ENCODE measurements around the gene CHM. TPM values are rescaled to one million over a fixed set of nuclear protein-coding genes. Genes with fewer than 3 reads are reported as not detected.

CHM gene
- total RNA-seq, 3 donors from 2014 or later: 12.2 to 16.7 (median 14.6) TPM

DNA sequence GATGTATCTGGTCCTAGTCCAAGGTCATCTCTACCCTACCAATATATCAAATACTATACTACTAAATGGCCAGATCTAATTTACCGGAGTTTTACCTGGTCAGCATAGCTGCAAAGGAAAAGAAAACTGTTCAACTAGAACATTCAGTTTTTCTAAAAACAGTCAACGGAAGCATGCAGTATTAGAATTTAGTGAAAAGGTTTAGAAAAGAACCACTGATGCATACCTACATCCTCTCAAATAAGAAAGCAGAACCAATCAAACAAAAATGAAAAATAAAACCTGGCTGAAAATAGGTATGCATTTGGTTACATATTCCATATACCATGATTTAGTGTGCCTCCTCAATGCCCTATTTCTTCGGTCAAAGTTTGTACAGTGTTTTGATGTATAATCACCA lies 140.0 kb downstream of the CHM start:
- no peaks in the 10 kb centered on the region for H3K4me1 Mint-ChIP-seq (ENCODE audit: low read depth)

DNA sequence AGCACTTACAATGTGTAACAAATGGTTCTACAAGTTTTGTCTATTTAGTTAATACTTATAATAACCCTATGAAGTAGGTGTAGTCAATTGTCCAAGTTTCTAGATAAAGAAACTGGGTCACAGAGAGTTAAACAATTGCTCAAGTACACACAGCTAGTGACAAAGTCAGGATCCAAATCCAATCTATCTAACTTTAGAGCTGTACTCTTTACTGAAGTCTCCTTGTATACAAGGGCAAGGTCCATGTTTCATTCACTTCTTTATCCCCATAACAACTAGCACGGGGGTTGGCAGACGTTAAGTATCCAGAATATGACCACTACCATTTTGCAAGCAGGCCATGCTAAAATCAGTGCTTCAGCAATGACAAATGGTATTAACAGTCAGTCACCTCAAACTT lies 141.0 kb downstream of the CHM start:
- H3K4me1 Mint-ChIP-seq (ENCODE audit: low read depth): no peaks in the 10 kb centered on the region
- H3K4me3 Mint-ChIP-seq: no peak overlapping the region
- peaks cover 2% of the 10 kb centered on the region for H3K36me3 Mint-ChIP-seq (ENCODE audit: insufficient read depth)
- DNase-seq (no peak), ATAC-seq (no peak)
- H3K9me3 Mint-ChIP-seq: no peaks in the 10 kb centered on the region
- no peaks in the 10 kb centered on the region for H3K27me3 Mint-ChIP-seq (ENCODE audit: low read depth)

More for the DNA sequence above, 140.0 kb downstream of the CHM start:
- no peak for ATAC-seq
- DNase-seq: no peak
- Mint-ChIP-seq H3K36me3 (ENCODE audit: insufficient read depth) (peaks cover 2% of the 10 kb centered on the region), H3K4me3 (no peak overlapping the region), H3K9me3 (no peaks in the 10 kb centered on the region), H3K27me3 (ENCODE audit: low read depth) (no peaks in the 10 kb centered on the region)

DNA sequence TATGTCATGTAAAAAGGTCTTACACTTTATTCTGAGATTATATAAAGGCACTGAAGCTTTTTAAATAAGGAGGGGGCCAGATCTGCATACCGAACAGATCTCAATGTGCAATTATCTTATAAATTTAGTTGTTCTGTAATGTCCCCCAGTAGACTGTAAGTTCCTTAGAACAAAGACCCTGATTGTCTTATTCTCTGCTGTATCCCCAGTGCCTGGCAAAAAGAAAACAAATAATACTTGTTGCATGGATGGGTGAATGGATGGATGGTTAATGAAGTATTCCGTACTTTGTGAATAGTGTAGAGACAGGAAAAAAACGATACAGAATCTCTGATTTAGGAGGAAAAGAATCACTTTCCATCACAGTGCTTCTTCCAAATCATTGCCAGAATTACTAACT lies 141.5 kb downstream of the CHM start:
- Mint-ChIP-seq H3K4me3 (no peak overlapping the region), H3K4me1 (ENCODE audit: low read depth) (no peaks in the 10 kb centered on the region), H3K9me3 (no peaks in the 10 kb centered on the region), H3K27me3 (ENCODE audit: low read depth) (no peaks in the 10 kb centered on the region), H3K36me3 (ENCODE audit: insufficient read depth) (peaks cover 2% of the 10 kb centered on the region)
- ATAC-seq (no peak), DNase-seq (no peak)

DNA sequence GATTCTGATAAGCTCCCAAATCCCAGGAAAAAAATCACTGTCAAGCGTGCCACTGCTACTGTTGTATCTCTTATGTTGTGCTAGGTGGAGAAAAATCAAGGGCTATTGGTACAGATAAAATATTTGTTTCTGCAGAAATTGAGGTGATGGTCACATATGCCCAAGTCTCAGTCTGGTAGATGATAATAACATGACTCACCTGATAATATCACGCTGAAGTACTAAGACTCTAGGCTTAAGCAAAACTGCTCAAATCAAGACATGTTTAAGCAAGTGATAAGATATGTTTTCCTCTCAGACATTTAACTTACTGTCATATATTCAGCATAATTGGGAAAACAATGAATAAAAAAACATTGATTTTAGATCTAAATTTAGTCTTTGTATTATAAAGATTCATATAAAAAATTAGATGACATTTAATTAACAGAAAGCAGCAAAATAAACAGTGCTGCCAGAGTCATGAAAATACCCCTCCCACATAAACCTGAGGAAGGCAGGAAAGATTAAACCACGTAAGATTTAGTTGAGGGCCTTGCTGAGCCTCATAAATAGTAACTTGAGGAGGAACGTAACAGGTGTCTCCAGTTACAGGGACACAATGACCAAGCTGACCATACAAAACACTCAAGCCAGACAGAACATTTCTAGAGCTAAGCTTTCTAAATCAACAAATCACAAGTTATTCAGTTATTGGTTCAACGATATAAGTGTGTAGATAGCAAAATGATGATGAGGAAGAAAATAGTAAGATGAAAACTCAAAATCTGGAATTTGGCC lies 143.5 kb downstream of the CHM start:
- H3K27me3 Mint-ChIP-seq (ENCODE audit: low read depth): no peaks in the 10 kb centered on the region
- H3K4me3 Mint-ChIP-seq: no peak overlapping the region
- DNase-seq: no peak
- ATAC-seq: no peak
- no peaks in the 10 kb centered on the region for H3K9me3 Mint-ChIP-seq
- H3K4me1 Mint-ChIP-seq (ENCODE audit: low read depth): no peaks in the 10 kb centered on the region
- H3K36me3 Mint-ChIP-seq (ENCODE audit: insufficient read depth): peaks cover 2% of the 10 kb centered on the region

DNA sequence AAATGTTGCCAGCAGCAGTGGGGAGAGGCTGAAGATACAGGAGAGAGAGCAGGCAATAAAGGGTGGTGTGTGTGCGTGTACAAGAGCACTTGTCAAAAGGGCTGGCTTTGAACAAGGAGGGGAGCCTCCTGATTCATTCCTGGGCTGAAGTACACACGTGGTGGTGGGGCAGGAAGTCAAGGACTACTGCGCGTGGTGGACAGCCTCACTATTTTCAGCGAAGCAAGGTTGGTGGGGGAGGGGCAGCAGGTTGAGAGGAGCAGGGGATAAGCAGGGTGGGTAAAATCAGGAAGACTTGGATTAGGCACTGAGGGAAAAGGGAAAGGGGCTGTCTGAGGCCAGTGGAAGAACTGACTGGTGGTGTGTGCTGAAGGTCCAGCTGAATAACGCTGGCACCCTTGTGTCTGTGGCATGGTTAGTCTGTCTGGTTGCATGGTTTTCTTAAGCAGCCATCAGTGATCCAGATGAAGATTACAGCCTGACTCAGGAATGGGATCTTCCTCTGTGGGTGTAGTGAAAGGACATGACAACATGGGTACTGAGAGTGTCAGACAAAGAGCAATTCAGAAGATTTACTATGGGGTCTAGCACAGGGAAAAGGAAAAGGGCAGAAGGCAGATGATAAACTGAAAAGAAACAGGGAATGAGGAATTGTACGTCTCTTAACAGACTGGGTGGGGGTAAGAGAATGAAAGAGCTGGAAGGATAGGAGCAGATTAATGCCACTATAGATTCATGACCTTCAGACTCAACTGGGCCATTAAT lies 149.8 kb downstream of the CHM start:
- H3K9me3 Mint-ChIP-seq: no peaks in the 10 kb centered on the region
- H3K36me3 Mint-ChIP-seq (ENCODE audit: insufficient read depth): peaks cover 18% of the 10 kb centered on the region
- H3K27me3 Mint-ChIP-seq (ENCODE audit: low read depth): no peaks in the 10 kb centered on the region
- no peaks in the 10 kb centered on the region for H3K4me1 Mint-ChIP-seq (ENCODE audit: low read depth)
- no peak overlapping the region for H3K4me3 Mint-ChIP-seq
- DNase-seq (no peak), ATAC-seq (no peak)

DNA sequence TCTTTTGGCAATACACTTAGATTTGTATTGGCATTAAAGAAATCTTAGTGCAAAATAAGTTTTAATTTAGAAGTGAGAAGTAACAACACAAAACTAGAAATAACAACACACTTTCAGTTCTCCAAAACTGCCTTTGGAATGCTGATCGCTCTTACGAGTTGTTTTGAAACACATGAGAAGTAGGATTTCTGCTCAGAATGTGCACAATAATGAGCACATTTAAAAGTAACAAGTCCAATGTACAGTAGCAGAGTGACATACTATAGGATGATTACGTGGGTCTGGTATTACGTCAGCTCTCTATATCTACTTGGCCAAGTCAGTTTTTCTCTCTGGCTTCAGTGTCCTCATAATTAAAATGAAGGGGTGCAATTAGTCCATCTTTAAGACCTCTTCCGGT lies 164.8 kb downstream of the CHM start:
- ATAC-seq: no peak
- Mint-ChIP-seq H3K36me3 (ENCODE audit: insufficient read depth) (peaks cover 2% of the 10 kb centered on the region), H3K4me3 (no peak overlapping the region), H3K4me1 (ENCODE audit: low read depth) (no peaks in the 10 kb centered on the region), H3K9me3 (no peaks in the 10 kb centered on the region), H3K27me3 (ENCODE audit: low read depth) (no peaks in the 10 kb centered on the region)
- no peak for DNase-seq

DNA sequence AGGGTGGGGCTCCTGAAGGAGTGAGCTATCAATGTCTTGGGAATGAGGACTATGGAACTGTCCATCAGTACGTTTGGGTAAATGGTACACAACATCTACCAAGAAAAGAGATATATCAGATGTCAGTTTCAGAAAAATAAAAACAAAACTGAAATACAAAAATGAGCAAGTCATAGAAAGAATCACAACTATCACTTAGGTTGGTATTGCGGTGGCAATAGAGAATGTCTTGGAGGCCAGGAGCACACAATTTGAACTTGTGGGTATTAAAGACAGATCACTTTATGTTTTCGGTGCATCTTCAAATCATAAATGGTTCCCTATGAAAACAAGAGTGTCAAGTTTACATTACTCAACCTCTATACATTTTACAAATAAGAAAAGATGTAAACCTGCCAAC lies 176.8 kb downstream of the CHM start:
- no peak for ATAC-seq
- H3K9me3 Mint-ChIP-seq: peaks cover 11% of the 10 kb centered on the region
- peaks cover 37% of the 10 kb centered on the region for H3K36me3 Mint-ChIP-seq (ENCODE audit: insufficient read depth)
- H3K4me3 Mint-ChIP-seq: no peak overlapping the region
- H3K27me3 Mint-ChIP-seq (ENCODE audit: low read depth): no peaks in the 10 kb centered on the region
- no peak for DNase-seq
- no peaks in the 10 kb centered on the region for H3K4me1 Mint-ChIP-seq (ENCODE audit: low read depth)

DNA sequence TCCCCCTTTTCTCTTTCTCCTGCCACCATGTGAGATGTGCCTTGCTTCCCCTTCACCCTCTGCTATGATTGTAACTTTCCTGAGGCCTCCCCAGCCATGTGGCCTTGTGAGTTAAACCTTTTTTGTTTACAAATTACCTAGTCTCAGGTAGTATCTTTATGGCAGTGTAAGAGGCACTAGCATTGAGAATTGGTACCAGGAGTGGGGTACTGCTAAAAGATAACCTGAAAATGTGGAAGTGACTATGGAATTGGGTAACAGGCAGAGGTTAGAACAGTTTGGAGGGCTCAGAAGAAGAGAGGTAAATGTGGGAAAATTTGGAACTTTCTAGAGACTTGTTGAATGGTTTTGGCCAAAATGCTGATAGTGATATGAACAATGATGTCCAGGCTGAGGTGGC lies 182.0 kb downstream of the CHM start:
- Mint-ChIP-seq H3K4me3 (no peak overlapping the region), H3K4me1 (ENCODE audit: low read depth) (no peaks in the 10 kb centered on the region), H3K9me3 (peaks cover 11% of the 10 kb centered on the region), H3K36me3 (ENCODE audit: insufficient read depth) (peaks cover 45% of the 10 kb centered on the region), H3K27me3 (ENCODE audit: low read depth) (no peaks in the 10 kb centered on the region)
- ATAC-seq (no peak), DNase-seq (no peak)

DNA sequence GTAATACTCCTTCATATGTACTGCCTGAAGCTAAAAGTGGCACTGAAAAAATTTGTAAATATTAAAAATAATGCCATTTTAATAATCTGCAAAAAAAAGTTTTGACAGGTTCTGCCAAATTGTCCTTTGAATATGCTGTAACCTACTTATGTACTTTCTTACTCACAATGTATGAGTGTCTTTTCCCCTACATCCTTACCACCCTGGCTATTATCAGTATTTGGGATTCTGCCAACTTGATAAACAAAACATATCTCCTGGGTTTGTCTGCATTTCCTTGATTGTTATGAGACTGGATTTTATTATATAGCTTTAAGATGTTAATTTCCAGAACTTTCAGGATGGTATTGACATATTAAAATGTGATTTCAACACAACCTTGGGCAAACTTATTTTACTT lies 187.9 kb downstream of the CHM start:
- Mint-ChIP-seq H3K4me3 (no peak overlapping the region), H3K4me1 (ENCODE audit: low read depth) (no peaks in the 10 kb centered on the region), H3K36me3 (ENCODE audit: insufficient read depth) (peaks cover 7% of the 10 kb centered on the region), H3K9me3 (no peaks in the 10 kb centered on the region), H3K27me3 (ENCODE audit: low read depth) (no peaks in the 10 kb centered on the region)
- DNase-seq (no peak), ATAC-seq (no peak)

DNA sequence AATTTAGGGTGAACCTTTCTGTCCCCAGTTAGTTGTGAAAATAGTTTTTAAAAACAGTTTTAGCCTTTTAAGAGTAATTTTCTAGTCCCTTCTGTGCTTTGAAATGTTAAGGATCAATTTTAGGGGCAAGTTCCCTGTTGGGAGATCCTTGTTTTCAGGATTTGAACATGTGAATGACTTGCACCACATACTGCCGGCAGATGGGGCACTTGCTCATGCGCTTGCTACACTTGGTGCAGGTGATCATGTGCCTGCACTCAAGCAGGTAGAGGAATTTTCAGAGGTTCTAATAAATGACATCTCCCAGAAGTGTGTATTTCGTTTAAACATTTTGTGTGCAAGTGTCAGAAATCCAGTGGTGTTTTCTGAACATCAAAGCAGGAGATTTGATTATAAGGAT lies 195.9 kb downstream of the CHM start:
- ATAC-seq (no peak), DNase-seq (no peak)
- Mint-ChIP-seq H3K9me3 (no peaks in the 10 kb centered on the region), H3K4me3 (no peak overlapping the region), H3K36me3 (ENCODE audit: insufficient read depth) (no peaks in the 10 kb centered on the region), H3K4me1 (ENCODE audit: low read depth) (no peaks in the 10 kb centered on the region), H3K27me3 (ENCODE audit: low read depth) (no peaks in the 10 kb centered on the region)

DNA sequence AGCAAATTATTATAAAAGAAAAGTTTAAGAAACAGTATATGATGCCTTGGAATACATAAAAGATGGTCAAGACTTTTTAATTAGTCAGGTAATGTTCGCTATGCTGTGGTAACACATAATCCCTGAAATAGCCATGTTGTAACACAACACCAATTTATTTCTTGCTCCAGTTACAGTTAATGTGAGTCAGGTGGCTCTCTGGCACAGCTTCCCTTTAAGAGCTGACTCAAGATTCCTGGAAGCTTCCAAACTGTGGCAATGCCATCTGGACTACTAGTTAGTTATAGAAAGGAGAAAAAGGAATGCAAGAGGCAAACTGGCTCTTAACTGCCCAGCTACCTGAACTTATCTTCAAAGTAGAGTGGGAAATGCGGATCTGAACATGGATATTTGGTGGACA lies 210.5 kb downstream of the CHM start:
- peaks cover 7% of the 10 kb centered on the region for H3K9me3 Mint-ChIP-seq
- H3K4me3 Mint-ChIP-seq: no peak overlapping the region
- ATAC-seq: no peak
- DNase-seq: no peak
- no peaks in the 10 kb centered on the region for H3K36me3 Mint-ChIP-seq (ENCODE audit: insufficient read depth)
- no peaks in the 10 kb centered on the region for H3K4me1 Mint-ChIP-seq (ENCODE audit: low read depth)
- peaks cover 2% of the 10 kb centered on the region for H3K27me3 Mint-ChIP-seq (ENCODE audit: low read depth)

DNA sequence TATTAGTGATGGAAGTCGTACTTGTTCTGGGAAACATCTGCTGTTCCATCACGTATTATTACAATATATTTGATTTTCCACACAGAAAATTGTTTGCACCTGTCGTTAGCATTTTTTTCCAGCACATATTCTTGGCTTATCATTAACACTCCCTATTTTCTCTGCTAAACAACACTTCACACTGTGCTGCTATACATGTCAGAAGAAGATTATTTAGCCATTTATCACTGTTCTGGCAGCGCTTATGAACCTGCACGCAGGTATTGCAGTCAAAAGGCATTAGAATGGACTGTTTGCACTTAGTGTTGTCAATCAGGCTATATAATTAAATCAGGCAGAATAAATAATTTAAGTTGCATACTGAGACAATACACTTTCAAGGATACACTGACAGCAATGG lies 218.6 kb downstream of the CHM start:
- H3K27me3 Mint-ChIP-seq (ENCODE audit: low read depth): no peaks in the 10 kb centered on the region
- H3K4me1 Mint-ChIP-seq (ENCODE audit: low read depth): no peaks in the 10 kb centered on the region
- H3K4me3 Mint-ChIP-seq: no peak overlapping the region
- no peak for ATAC-seq
- no peak for DNase-seq
- H3K36me3 Mint-ChIP-seq (ENCODE audit: insufficient read depth): no peaks in the 10 kb centered on the region
- no peaks in the 10 kb centered on the region for H3K9me3 Mint-ChIP-seq

DNA sequence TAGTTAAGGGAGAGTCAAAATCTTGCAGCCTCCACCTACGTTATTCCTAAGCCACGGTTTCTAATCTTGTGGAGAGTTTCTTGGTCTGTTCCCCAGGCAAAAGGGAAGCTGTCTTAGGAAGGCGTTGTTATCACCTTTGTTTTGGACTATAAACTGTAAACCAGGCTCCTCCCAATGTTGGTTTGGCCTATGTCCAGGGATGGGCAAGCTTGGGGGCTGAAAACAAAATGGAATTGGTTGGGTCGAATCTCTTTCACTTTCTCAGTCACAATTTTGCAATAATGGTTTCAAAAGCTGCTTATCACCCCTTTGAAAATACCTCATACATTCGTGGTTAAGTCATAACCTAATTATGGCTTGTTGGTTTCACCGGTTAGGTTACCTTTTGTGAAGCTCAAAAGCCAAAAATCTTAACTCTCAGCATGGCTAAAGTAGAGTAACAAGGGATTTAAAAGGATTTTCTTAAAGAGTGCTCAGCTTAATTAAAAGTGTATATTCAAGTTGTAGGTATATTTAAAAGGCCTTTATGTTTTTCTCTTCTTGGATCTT lies 232.1 kb downstream of the CHM start:
- Mint-ChIP-seq H3K27me3 (ENCODE audit: low read depth) (no peaks in the 10 kb centered on the region), H3K4me3 (no peak overlapping the region), H3K9me3 (peaks cover 16% of the 10 kb centered on the region), H3K36me3 (ENCODE audit: insufficient read depth) (no peaks in the 10 kb centered on the region), H3K4me1 (ENCODE audit: low read depth) (no peaks in the 10 kb centered on the region)
- ATAC-seq (no peak), DNase-seq (no peak)
